Astrocyte of the cerebellum (primary cell): ENCODE data around the gene HMG20A.

ENCODE experiments used
- DNase-seq: peaks from one replicate; pipeline ENCODE4 v3.0.0-alpha.2; 2011; ENCODE audit warnings: low read depth
- H3K4me3 ChIP-seq: 2 replicates; pipeline ENCODE4 v1.5.1; 2011; ENCODE audit warnings: mild to moderate bottlenecking, low read depth, low read length, moderate library complexity
- CTCF ChIP-seq: IDR thresholded peaks from 2 replicates; pipeline ENCODE4 v1.5.1; 2012; ENCODE audit warnings: low read length, low read depth, moderate library complexity, mild to moderate bottlenecking; ENCODE audit errors: missing control alignments
- in situ Hi-C: cut with HindIII; loops from 2 replicates; pipeline ENCODE4 v1.10.0; 2017; ENCODE audit warnings: low sequenced_read_pairs

The HMG20A gene

GRCh38 chr15:77514641-77515402 lies 94.1 kb downstream of the HMG20A start:
- TF ChIP-seq CTCF = no peak
- no peak overlapping the region for H3K4me3 ChIP-seq
- in situ Hi-C loops = no loop called here
- DNase-seq = no peak

GRCh38 chr15:77515613-77516012 lies 94.9 kb downstream of the HMG20A start:
- in situ Hi-C loops = no loop called here
- no peak for DNase-seq
- no peak for TF ChIP-seq CTCF
- no peak overlapping the region for H3K4me3 ChIP-seq

- in situ Hi-C loops = no loop called here
- no peak overlapping the region for H3K4me3 ChIP-seq
- no peak for TF ChIP-seq CTCF
- no peak for DNase-seq
Observed at GRCh38 chr15:77516076-77516475, 95.4 kb downstream of the HMG20A start.

- no peak overlapping the region for H3K4me3 ChIP-seq
- in situ Hi-C loops = no loop called here
- no peak for DNase-seq
- no peak for TF ChIP-seq CTCF
Observed at GRCh38 chr15:77516786-77517185, 96.1 kb downstream of the HMG20A start.

GRCh38 chr15:77517579-77517978 lies 96.9 kb downstream of the HMG20A start:
- in situ Hi-C loops = no loop called here
- no peak for DNase-seq
- H3K4me3 ChIP-seq = no peak overlapping the region
- TF ChIP-seq CTCF = no peak

- no peak for DNase-seq
- in situ Hi-C loops = no loop called here
- no peak overlapping the region for H3K4me3 ChIP-seq
- TF ChIP-seq CTCF = no peak
Observed at GRCh38 chr15:77518458-77518857, 97.8 kb downstream of the HMG20A start.
